RWPE2 (cell line): ENCODE results near the gene SLC22A5.
A peak's percentile ranks its signal among the peaks of the same experiment; 100 is the strongest.

ENCODE experiments used
- ATAC-seq: fragments of 200-7000 bp; cut with Tn5 transposase; 3 replicates; pipeline ENCODE4 v1.9.1; 2021; ENCODE audit warnings: low read depth
- DNase-seq: peaks from one replicate; pipeline ENCODE4 v3.0.0-alpha.2; 2020; ENCODE audit warnings: low spot score
- H3K27ac ChIP-seq: fragments of 450-650 bp; 2 replicates; pipeline ENCODE4 v1.5.1; 2017; ENCODE audit warnings: mild to moderate bottlenecking; ENCODE audit not compliant: poor library complexity, severe bottlenecking
- H3K27me3 ChIP-seq: fragments of 250-450 bp; sonication (Bioruptor Pico); 2 replicates; pipeline ENCODE4 v1.5.1; 2021; ENCODE audit warnings: mild to moderate bottlenecking, moderate library complexity; ENCODE audit not compliant: insufficient read depth, poor library complexity, severe bottlenecking
- H3K36me3 ChIP-seq: fragments of 250-450 bp; sonication (Bioruptor Pico); 2 replicates; pipeline ENCODE4 v1.5.1; 2020; ENCODE audit warnings: low read depth, mild to moderate bottlenecking, moderate library complexity
- H3K4me1 ChIP-seq: fragments of 250-450 bp; sonication (Bioruptor Pico); 2 replicates; pipeline ENCODE4 v1.5.1; 2021; ENCODE audit warnings: mild to moderate bottlenecking, moderate library complexity; ENCODE audit not compliant: insufficient read depth, poor library complexity, severe bottlenecking
- H3K4me3 ChIP-seq: fragments of 250-450 bp; sonication (Bioruptor Pico); 2 replicates; pipeline ENCODE4 v1.5.1; 2021; ENCODE audit warnings: mild to moderate bottlenecking, moderate library complexity; ENCODE audit not compliant: severe bottlenecking
- H3K9me3 ChIP-seq: fragments of 250-450 bp; sonication (Bioruptor Pico); 2 replicates; pipeline ENCODE4 v1.5.1; 2021; ENCODE audit warnings: mild to moderate bottlenecking, moderate library complexity; ENCODE audit not compliant: severe bottlenecking
- TF ChIP-seq, protein P1 (sequence below): fragments of 450-650 bp; IDR thresholded peaks from one replicate; pipeline ENCODE4 v1.5.1; 2017; ENCODE audit warnings: mild to moderate bottlenecking, moderate library complexity; ENCODE audit not compliant: poor library complexity, severe bottlenecking

The SLC22A5 gene

DNA sequence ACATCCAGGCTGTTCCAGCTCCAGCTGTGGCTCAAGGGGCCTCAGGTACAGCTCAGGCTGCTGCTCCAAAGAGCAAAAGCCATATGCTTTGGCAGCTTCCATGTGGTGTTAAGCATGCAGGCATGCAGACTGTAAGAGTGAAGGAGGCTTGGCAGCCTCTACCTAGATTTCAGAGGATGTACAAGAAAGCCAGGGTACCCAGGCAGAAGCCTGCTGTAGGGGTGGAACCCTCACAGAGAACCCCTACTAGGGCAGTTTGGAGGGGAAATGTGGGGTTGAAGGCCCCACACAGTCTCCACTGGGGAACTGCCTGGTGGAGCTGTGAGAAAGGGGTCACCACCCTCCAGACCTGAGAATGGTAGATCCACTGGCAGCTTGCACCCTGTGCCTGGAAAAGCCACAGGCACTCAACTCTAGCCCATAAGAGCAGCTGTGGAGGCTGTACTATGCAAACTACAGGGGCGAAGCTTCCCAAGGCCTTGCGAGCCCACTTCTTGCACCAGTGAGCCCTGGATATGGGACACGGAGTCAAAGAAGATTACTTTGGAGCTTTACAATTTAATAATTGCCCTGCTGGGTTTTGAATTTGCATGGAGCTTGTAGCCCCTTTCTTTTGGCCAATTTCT is 14.3 kb upstream of the SLC22A5 start:
- no peak for ATAC-seq
- TF ChIP-seq, protein P1, sequence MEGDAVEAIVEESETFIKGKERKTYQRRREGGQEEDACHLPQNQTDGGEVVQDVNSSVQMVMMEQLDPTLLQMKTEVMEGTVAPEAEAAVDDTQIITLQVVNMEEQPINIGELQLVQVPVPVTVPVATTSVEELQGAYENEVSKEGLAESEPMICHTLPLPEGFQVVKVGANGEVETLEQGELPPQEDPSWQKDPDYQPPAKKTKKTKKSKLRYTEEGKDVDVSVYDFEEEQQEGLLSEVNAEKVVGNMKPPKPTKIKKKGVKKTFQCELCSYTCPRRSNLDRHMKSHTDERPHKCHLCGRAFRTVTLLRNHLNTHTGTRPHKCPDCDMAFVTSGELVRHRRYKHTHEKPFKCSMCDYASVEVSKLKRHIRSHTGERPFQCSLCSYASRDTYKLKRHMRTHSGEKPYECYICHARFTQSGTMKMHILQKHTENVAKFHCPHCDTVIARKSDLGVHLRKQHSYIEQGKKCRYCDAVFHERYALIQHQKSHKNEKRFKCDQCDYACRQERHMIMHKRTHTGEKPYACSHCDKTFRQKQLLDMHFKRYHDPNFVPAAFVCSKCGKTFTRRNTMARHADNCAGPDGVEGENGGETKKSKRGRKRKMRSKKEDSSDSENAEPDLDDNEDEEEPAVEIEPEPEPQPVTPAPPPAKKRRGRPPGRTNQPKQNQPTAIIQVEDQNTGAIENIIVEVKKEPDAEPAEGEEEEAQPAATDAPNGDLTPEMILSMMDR, result no peak
- Histone ChIP-seq H3K9me3 (no peaks in the 10 kb centered on the region), H3K27me3 (no peaks in the 10 kb centered on the region), H3K27ac (no peak overlapping the region), H3K4me1 (no peaks in the 10 kb centered on the region), H3K36me3 (peaks cover 42% of the 10 kb centered on the region), H3K4me3 (no peak overlapping the region)
- DNase-seq, result no peak

DNA sequence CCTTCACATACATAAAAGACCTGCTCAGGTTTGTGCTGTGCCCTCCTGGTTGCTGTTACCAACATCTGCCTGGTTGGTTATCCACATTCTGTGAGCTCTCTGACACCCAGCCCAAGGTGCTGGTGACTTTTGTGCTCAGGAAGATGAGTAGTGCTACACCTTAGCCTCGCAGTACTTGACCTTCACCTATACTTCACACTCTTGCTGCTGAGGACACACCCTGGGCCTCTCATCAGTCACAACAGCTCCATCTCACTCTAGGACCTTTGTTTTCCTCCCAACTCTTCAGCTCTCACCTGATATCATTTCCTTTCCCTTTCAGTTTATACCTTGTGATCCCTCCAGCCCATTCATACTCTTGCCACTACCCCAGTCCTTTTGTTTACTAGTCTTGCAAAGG is 10.7 kb upstream of the SLC22A5 start:
- Histone ChIP-seq H3K27me3 (no peaks in the 10 kb centered on the region), H3K27ac (no peak overlapping the region), H3K9me3 (no peaks in the 10 kb centered on the region), H3K36me3 (peaks cover 45% of the 10 kb centered on the region), H3K4me3 (no peak overlapping the region), H3K4me1 (peaks cover 22% of the 10 kb centered on the region)
- DNase-seq (no peak), ATAC-seq (no peak)
- TF ChIP-seq, protein P1, result no peak

DNA sequence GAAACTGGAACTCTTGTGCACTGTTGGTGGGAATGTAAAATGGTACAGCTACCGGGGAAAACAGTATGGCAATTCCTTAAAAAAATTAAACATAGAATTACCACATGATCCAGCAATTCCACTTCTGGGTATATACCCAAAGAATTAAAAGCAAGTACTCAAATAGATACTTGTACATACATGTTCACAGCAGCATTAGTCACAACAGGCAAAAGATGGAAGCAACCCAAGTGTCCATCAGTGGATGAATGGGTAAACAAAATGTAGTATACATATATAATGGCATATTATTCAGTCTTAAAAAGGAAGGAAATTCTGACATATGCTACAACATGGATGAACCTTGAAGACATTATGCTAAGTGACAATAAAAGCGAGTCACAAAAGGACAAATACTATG is 7.4 kb upstream of the SLC22A5 start:
- no peak for ATAC-seq
- H3K27ac ChIP-seq, result peak overlapping the region; percentile 100
- TF ChIP-seq, protein P1, result no peak
- H3K27me3 ChIP-seq, result no peaks in the 10 kb centered on the region
- peaks cover 46% of the 10 kb centered on the region for H3K4me1 ChIP-seq
- peaks cover 62% of the 10 kb centered on the region for H3K36me3 ChIP-seq
- no peak for DNase-seq
- no peaks in the 10 kb centered on the region for H3K9me3 ChIP-seq
- H3K4me3 ChIP-seq, result no peak overlapping the region

DNA sequence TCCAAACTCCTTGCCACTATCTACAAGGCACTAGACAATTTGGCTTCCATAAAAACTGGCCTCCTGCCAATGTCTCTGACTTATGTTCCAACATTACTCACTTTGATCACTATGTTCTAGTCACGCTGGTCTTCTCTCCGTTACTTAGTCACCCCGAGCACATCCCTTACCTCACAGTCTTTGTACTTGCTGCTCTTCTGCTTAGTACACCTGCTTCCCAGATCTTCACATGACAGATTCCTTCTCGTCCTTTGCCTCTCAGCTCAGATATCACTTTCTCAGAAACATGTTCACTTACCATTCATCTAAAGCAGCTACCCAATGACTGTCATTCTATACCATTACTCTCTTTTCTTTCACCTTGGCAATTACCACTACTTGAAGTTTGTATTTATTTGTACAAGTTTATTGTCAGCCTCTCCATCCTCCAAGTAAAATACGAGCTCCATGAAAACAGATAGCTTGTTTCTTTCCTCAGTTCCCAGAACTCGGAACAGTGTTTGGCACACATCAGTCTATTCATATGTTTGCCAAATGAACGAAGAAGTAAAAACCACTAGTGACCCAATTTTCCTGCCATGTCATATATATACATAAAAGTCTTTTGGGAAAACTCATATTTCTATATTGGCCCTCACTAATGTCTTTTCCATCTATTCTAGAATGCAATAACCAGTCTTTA is 5.9 kb upstream of the SLC22A5 start:
- no peak overlapping the region for H3K4me3 ChIP-seq
- H3K36me3 ChIP-seq, result peaks cover 56% of the 10 kb centered on the region
- no peaks in the 10 kb centered on the region for H3K27me3 ChIP-seq
- H3K9me3 ChIP-seq, result no peaks in the 10 kb centered on the region
- DNase-seq, result peak; percentile 88
- peaks cover 58% of the 10 kb centered on the region for H3K4me1 ChIP-seq
- ATAC-seq, result peak; percentile 76
- peak overlapping the region; percentile 100 for H3K27ac ChIP-seq
- TF ChIP-seq, protein P1, result no peak

DNA sequence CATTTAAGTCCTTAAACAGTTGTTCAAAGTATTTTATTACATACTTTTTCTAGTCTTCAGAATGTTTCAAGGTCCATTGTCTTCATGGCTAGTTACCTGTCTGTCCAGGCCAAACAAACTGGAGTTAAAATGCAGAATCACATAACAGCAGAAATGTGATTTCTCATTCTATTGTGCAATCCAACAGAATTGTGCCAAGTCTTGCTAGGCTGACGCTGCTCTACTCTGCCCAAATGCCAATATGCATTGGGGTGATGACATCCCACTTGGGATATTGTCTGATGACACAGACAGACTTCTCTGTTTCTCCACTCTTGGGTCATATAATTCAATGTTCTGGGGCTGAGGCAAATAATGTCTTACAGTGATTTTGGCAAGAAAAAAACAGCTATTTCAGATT is 5.2 kb upstream of the SLC22A5 start:
- DNase-seq (no peak), ATAC-seq (peak; percentile 53)
- TF ChIP-seq, protein P1, result no peak
- Histone ChIP-seq H3K27me3 (no peaks in the 10 kb centered on the region), H3K9me3 (no peaks in the 10 kb centered on the region), H3K27ac (peak overlapping the region; percentile 100), H3K4me1 (peaks cover 60% of the 10 kb centered on the region), H3K36me3 (peaks cover 54% of the 10 kb centered on the region), H3K4me3 (no peak overlapping the region)
